ENCODE results near the gene LRRC66. TPM values are rescaled to one million over a fixed set of nuclear protein-coding genes. Genes with fewer than 3 reads are reported as not detected.
A peak's percentile ranks its signal among the peaks of the same experiment; 100 is the strongest.

Gene LRRC66
- under 1 TPM; 0.30 to 0.41 TPM for total RNA-seq
- polyA plus RNA-seq: under 1 TPM in 1 of 2 donors, not detected in 1; 0.08 TPM

DNA sequence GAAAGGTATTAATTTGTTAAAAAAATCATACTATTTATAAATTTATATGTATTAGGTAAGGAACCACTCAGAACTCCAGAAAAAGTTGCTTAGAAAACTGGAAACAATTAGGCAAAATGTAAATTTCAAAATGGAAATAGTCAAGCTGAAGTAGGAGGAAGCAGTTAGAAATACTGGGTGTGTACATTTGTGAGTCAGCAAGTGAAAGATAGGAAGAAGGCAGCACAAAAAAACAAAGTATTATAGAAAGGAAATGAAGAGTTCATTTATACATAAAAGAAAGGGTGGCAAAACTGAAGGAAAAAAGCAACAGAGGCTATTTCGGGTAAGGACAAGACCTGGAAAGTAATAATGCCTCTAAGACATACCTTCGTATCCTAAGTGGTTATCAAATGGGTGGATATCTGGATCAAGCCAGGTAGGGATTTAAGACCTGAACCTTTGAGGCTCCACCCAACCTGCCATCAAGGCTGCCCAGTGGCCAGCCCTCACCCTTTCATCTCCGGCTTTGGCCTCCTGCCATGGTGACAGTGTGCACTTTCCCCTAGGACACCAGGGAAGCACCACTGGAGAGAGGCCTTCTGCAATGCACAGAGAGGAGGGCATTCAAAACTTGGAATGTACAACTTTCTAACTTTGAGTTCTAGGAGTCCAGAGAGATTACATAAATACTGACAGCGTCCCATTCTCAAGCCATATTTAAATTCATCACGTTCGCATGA is at the start of gene LRRC66:
TSS of gene LRRC66 (minus strand) at position 428 of the 722 bp plus-strand sequence. CDS start 2,750 bp downstream, outside the sequence.
- Mint-ChIP-seq H3K27ac (peak within 1 kb of the TSS in 3 of 7 donors; percentile 43 to 52 (median 43)), H3K9me3 (no peaks in the 10 kb centered on the region), H3K4me1 (no peaks in the 10 kb centered on the region), H3K4me3 (no peak within 1 kb of the TSS), H3K27me3 (no peaks in the 10 kb centered on the region), H3K36me3 (peaks cover 4 to 10% of the 10 kb centered on the region in 2 donors)
- H3K9me3 ChIP-seq (ENCODE audit: control insufficient read depth in 1 of 2, low read length in 2 of 2): no peaks in the 10 kb centered on the region
- H3K4me3 ChIP-seq (ENCODE audit: low read length in 2 of 2): no peak within 1 kb of the TSS
- CTCF ChIA-PET (ENCODE audit: partially characterized antibody): no interaction called here
- H3K27me3 ChIP-seq (ENCODE audit: insufficient read depth, low read length): no peaks in the 10 kb centered on the region
- intact Hi-C loops (cut with micrococcal nuclease): no loop called here
- no peaks in the 10 kb centered on the region for H3K4me1 ChIP-seq (ENCODE audit: insufficient read depth, low read length)
- POLR2A ChIA-PET (ENCODE audit: partially characterized antibody): no interaction called here
- no peak for DNase-seq
- H3K36me3 ChIP-seq (ENCODE audit: insufficient read depth, low read length): no peaks in the 10 kb centered on the region
- H3K27ac ChIP-seq (ENCODE audit: low read depth, low read length): no peak within 1 kb of the TSS

DNA sequence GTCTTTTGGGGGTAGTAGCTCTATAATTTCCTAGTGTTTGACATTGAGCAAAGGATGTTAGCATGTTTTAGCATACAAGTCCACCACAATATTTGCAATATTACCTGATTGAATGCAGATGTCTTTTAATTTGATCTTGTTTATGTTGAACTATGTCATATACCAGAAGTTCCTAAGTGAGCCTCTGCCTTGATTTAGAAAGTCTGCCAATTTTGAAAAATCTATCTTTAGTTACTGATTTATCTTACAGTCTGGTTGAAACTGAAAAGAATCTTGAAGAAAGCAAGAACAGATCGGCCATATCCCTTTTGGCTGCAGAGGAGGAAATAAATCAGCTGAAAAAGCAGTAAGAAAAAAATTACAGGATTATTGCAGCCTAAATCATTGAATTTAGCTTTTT is 49.4 kb upstream of the LRRC66 start:
- ChIA-PET POLR2A (ENCODE audit: partially characterized antibody) (no interaction called here), CTCF (ENCODE audit: partially characterized antibody) (no interaction called here)
- no peaks in the 10 kb centered on the region for H3K36me3 Mint-ChIP-seq
- DNase-seq: no peak
- Histone ChIP-seq H3K27ac (ENCODE audit: low read depth, low read length) (no peak overlapping the region), H3K4me1 (ENCODE audit: insufficient read depth, low read length) (no peaks in the 10 kb centered on the region), H3K9me3 (ENCODE audit: control insufficient read depth in 1 of 2, low read length in 2 of 2) (no peaks in the 10 kb centered on the region), H3K36me3 (ENCODE audit: insufficient read depth, low read length) (no peaks in the 10 kb centered on the region), H3K4me3 (ENCODE audit: low read length in 2 of 2) (no peak overlapping the region), H3K27me3 (ENCODE audit: insufficient read depth, low read length) (no peaks in the 10 kb centered on the region)
- H3K27me3 Mint-ChIP-seq: peaks cover 25 to 37% of the 10 kb centered on the region in 2 donors
- peaks cover 0 to 4% (median 0%) of the 10 kb centered on the region in 8 donors for H3K9me3 Mint-ChIP-seq
- intact Hi-C loops (cut with micrococcal nuclease): no loop called here
- no peaks in the 10 kb centered on the region for H3K4me1 Mint-ChIP-seq
- no peak overlapping the region for H3K4me3 Mint-ChIP-seq
- H3K27ac Mint-ChIP-seq: no peak overlapping the region

- intact Hi-C loops (cut with micrococcal nuclease): no loop called here
- ChIA-PET CTCF (ENCODE audit: partially characterized antibody) (no interaction called here), POLR2A (ENCODE audit: partially characterized antibody) (no interaction called here)
- Histone ChIP-seq H3K4me3 (ENCODE audit: low read length in 2 of 2) (no peak overlapping the region), H3K4me1 (ENCODE audit: insufficient read depth, low read length) (no peaks in the 10 kb centered on the region), H3K27me3 (ENCODE audit: insufficient read depth, low read length) (peaks cover 5% of the 10 kb centered on the region), H3K9me3 (ENCODE audit: control insufficient read depth in 1 of 2, low read length in 2 of 2) (no peaks in the 10 kb centered on the region), H3K27ac (ENCODE audit: low read depth, low read length) (no peak overlapping the region), H3K36me3 (ENCODE audit: insufficient read depth, low read length) (no peaks in the 10 kb centered on the region)
- Mint-ChIP-seq H3K27me3 (peaks cover 12 to 14% of the 10 kb centered on the region in 2 donors), H3K36me3 (no peaks in the 10 kb centered on the region), H3K9me3 (no peaks in the 10 kb centered on the region), H3K4me3 (no peak overlapping the region), H3K4me1 (no peaks in the 10 kb centered on the region), H3K27ac (no peak overlapping the region)
- DNase-seq: no peak
These were observed 39.2 kb upstream of the LRRC66 start for GRCh38 chr4:52059372-52059771.

DNA sequence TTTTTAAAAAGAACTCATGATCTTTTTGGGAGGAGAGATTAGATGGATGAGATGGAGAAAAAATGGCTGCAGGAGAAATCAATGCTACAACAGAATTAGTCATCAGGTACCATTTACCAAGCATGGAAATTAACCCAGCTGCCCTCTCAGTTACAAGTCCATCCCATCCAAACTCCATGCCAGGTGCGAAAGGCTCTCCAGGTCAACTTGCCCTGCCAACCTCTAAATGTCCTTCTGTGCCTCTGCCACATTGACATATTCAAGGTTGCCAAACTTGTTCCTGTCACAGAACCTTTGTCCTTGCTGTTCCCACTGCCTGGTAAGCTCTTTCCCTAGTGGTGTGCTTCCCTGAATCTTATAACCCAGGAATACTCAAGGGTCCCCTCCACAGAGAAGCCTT is 38.1 kb upstream of the LRRC66 start:
- Histone ChIP-seq H3K36me3 (ENCODE audit: insufficient read depth, low read length) (no peaks in the 10 kb centered on the region), H3K4me1 (ENCODE audit: insufficient read depth, low read length) (no peaks in the 10 kb centered on the region), H3K27me3 (ENCODE audit: insufficient read depth, low read length) (peaks cover 6% of the 10 kb centered on the region), H3K27ac (ENCODE audit: low read depth, low read length) (no peak overlapping the region), H3K4me3 (ENCODE audit: low read length in 2 of 2) (no peak overlapping the region), H3K9me3 (ENCODE audit: control insufficient read depth in 1 of 2, low read length in 2 of 2) (no peaks in the 10 kb centered on the region)
- DNase-seq: no peak
- Mint-ChIP-seq H3K4me1 (peaks cover 0 to 3% (median 0%) of the 10 kb centered on the region in 4 donors), H3K9me3 (no peaks in the 10 kb centered on the region), H3K27me3 (peaks cover 18 to 22% of the 10 kb centered on the region in 2 donors), H3K27ac (no peak overlapping the region), H3K36me3 (no peaks in the 10 kb centered on the region), H3K4me3 (no peak overlapping the region)
- CTCF ChIA-PET (ENCODE audit: partially characterized antibody): no interaction called here
- POLR2A ChIA-PET (ENCODE audit: partially characterized antibody): no interaction called here
- intact Hi-C loops (cut with micrococcal nuclease): no loop called here

DNA sequence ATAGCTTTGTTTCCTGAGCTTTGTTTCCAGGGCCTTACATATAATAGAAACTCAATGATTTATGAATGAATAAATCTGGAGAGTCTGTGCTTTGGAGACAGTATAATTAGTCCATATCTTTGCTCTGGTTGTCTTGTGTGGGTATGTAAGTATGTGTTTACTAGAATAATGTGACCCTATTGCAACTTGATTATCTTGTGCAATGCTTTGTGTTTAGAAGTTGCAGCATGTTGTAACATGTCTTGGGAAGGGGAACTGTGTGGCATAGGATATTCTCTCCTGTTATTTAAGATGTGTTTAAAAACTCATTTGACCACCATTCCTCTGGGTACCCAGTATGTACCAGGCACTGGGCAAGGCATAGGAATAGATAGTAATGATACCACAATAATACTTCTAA is 37.0 kb upstream of the LRRC66 start:
- no peak overlapping the region for H3K27ac ChIP-seq (ENCODE audit: low read depth, low read length)
- no peaks in the 10 kb centered on the region for H3K36me3 ChIP-seq (ENCODE audit: insufficient read depth, low read length)
- H3K27me3 ChIP-seq (ENCODE audit: insufficient read depth, low read length): peaks cover 15% of the 10 kb centered on the region
- no peak overlapping the region for H3K4me3 ChIP-seq (ENCODE audit: low read length in 2 of 2)
- no peaks in the 10 kb centered on the region for H3K9me3 ChIP-seq (ENCODE audit: control insufficient read depth in 1 of 2, low read length in 2 of 2)
- CTCF ChIA-PET (ENCODE audit: partially characterized antibody): no interaction called here
- POLR2A ChIA-PET (ENCODE audit: partially characterized antibody): no interaction called here
- Mint-ChIP-seq H3K4me3 (no peak overlapping the region), H3K36me3 (no peaks in the 10 kb centered on the region), H3K27me3 (peaks cover 27 to 31% of the 10 kb centered on the region in 2 donors), H3K4me1 (peaks cover 4 to 12% (median 5%) of the 10 kb centered on the region in 4 donors), H3K27ac (no peak overlapping the region), H3K9me3 (no peaks in the 10 kb centered on the region)
- H3K4me1 ChIP-seq (ENCODE audit: insufficient read depth, low read length): peaks cover 1% of the 10 kb centered on the region
- intact Hi-C loops (cut with micrococcal nuclease): no loop called here
- DNase-seq: no peak

DNA sequence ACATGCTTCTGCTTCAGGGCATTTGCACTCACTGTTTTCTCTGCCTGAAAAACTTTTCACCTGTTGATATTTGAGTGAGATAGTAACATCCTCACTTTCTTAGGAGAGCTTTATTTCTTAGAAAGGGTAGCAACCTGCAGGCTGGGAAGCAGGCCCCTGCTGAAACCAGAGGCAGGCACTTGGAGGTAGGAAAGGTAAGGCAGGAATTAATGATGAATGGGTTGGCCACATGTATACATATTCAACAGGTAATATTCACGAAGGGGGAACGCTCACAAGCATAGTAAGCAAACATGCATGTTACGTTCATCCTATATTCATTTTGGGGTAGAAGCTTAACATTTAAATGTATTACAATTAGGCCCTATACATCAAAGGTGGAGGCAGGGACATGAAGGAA is 34.1 kb upstream of the LRRC66 start:
- Histone ChIP-seq H3K4me1 (ENCODE audit: insufficient read depth, low read length) (peaks cover 10% of the 10 kb centered on the region), H3K9me3 (ENCODE audit: control insufficient read depth in 1 of 2, low read length in 2 of 2) (no peaks in the 10 kb centered on the region), H3K27me3 (ENCODE audit: insufficient read depth, low read length) (peaks cover 30% of the 10 kb centered on the region), H3K27ac (ENCODE audit: low read depth, low read length) (no peak overlapping the region), H3K36me3 (ENCODE audit: insufficient read depth, low read length) (no peaks in the 10 kb centered on the region), H3K4me3 (ENCODE audit: low read length in 2 of 2) (no peak overlapping the region)
- no peak overlapping the region for H3K4me3 Mint-ChIP-seq
- H3K27ac Mint-ChIP-seq: no peak overlapping the region
- no peak for DNase-seq
- POLR2A ChIA-PET (ENCODE audit: partially characterized antibody): no interaction called here
- H3K27me3 Mint-ChIP-seq: peaks cover 44 to 46% of the 10 kb centered on the region in 2 donors
- no peaks in the 10 kb centered on the region for H3K9me3 Mint-ChIP-seq
- no peaks in the 10 kb centered on the region for H3K36me3 Mint-ChIP-seq
- peaks cover 7 to 24% (median 13%) of the 10 kb centered on the region in 4 donors for H3K4me1 Mint-ChIP-seq
- intact Hi-C loops (cut with micrococcal nuclease): no loop called here
- CTCF ChIA-PET (ENCODE audit: partially characterized antibody): no interaction called here

DNA sequence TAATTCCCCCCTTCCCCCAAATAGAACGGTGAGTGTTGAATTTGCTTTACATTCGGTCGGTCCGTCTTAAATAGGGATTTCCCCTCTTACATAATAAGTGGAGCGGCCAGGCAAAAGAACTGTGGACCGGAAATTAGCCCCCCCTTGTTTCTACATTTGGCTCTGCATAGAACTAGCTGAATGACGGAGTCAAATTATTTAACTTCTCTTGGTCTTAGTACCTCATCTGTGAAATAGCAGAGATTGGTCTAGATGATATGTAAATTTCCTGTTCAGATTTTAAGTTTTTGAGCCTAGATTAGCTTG is 32.3 kb upstream of the LRRC66 start:
- Histone ChIP-seq H3K36me3 (ENCODE audit: insufficient read depth, low read length) (no peaks in the 10 kb centered on the region), H3K9me3 (ENCODE audit: control insufficient read depth in 1 of 2, low read length in 2 of 2) (no peaks in the 10 kb centered on the region), H3K27me3 (ENCODE audit: insufficient read depth, low read length) (peaks cover 31% of the 10 kb centered on the region), H3K4me3 (ENCODE audit: low read length in 2 of 2) (no peak overlapping the region), H3K27ac (ENCODE audit: low read depth, low read length) (no peak overlapping the region), H3K4me1 (ENCODE audit: insufficient read depth, low read length) (peaks cover 10% of the 10 kb centered on the region)
- CTCF ChIA-PET (ENCODE audit: partially characterized antibody): no interaction called here
- peaks cover 7 to 24% (median 13%) of the 10 kb centered on the region in 4 donors for H3K4me1 Mint-ChIP-seq
- H3K4me3 Mint-ChIP-seq: peak overlapping the region in 6 of 8 donors; percentile 7 to 83 (median 68)
- no peak overlapping the region for H3K27ac Mint-ChIP-seq
- no peaks in the 10 kb centered on the region for H3K36me3 Mint-ChIP-seq
- intact Hi-C loops (cut with micrococcal nuclease): no loop called here
- H3K9me3 Mint-ChIP-seq: no peaks in the 10 kb centered on the region
- H3K27me3 Mint-ChIP-seq: peaks cover 54 to 55% of the 10 kb centered on the region in 2 donors
- POLR2A ChIA-PET (ENCODE audit: partially characterized antibody): no interaction called here
- DNase-seq: no peak
